NCI-H1092 treated with DMSO at 0.1 percent for 48 hours (cell line): ENCODE results near the gene ECSIT.

Experiments used
- DNase-seq: peaks from one replicate; lab custom pipeline; 2025; lab: John Stamatoyannopoulos, UW

The ECSIT gene

GRCh38 chr19:11550265-11550664, 21.3 kb upstream of the ECSIT start:
- no peak for DNase-seq

- DNase-seq: no peak
Observed at GRCh38 chr19:11549386-11549953, 20.5 kb upstream of the ECSIT start.

GRCh38 chr19:11547929-11548700, 19.2 kb upstream of the ECSIT start:
- no peak for DNase-seq

- DNase-seq: no peak
Observed at GRCh38 chr19:11541238-11541637, 12.3 kb upstream of the ECSIT start.

DNA sequence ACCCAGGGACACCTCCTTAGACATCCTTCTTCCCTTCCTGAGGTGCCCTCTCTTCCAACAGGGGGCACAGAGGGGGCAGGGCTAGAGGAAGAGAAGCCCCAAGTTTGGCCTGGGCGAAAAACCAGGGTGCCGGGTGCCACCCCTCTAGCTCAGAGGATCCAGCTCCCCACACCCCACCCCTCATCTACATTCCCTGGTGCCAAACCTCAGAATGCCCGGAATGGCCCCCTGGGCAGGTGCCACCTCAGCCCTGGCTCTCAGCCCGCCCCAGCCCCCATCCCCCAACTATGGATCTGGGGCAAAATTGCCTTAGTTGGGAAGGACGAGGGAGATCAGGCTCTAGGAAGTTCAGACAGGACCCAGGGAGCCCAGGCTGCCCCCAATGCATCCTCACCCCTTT, 11.7 kb upstream of the ECSIT start:
- DNase-seq: no peak

GRCh38 chr19:11539495-11540365, 10.8 kb upstream of the ECSIT start:
- DNase-seq: no peak

GRCh38 chr19:11538232-11539036, 9.5 kb upstream of the ECSIT start, which contains the start of gene CNN1:
Gene CNN1, plus strand, starts transcription at chr19:11538851. Its CDS starts 77 bp downstream, at chr19:11538928.
- DNase-seq: no peak

DNA sequence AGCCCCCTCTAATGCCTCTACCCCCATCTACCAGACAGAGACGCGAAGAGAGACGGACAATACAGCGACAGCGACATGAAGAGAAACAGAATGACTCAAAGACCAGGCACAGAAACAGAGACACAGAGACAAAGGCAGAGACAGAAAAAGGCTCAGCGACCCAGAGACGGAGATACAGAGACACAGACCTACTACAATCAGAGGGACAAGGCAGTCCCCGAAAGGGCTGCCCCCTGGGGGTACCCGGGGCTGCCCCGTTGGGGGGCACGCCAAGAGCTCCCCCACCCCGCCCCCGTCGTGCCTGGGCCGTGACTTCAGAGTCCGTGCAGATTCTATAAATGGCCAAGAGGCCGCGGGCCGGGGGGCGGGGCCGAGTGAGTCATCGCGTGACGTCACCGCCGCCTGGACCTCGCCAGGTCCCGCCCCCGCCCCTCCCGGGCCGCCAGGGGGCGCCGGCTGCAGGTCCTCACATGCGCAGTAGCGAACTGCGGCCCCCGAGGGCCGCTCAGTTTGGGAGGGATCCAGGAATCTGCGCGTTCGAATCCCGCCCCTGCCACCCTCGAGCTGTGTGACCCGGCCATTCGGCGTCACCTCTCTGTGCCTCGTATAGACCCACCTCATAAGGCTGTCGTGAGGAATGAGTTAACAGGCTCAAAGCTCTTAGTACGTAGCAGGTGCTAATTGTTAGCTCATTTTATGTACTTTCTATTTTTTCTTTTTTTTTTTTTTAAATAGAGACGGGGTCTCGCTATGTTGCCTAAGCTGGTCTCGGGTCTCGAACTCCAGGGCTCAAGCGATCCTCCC, 7.1 kb upstream of the ECSIT start:
- DNase-seq: peak; percentile 66

DNA sequence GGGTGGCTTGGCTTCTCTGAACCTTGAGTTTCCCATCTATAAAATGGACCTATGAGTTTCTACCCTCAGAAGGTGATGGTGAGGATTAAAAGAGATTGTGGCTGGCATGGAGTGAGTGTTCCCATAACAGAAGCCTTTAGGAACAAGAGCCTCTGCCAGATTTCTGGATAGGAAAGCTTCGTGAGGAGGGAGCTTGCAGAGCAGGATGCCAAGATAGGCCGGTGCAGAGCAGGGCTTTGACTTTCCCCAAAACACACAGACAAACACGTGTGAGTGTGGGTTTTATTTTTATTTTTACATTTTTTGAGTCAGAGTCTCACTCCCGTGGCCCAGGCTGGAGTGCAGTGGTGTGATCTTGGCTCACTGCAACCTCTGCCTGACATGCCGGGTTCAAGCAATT, 6.0 kb upstream of the ECSIT start:
- no peak for DNase-seq

GRCh38 chr19:11534538-11534937, 5.6 kb upstream of the ECSIT start:
- no peak for DNase-seq

DNA sequence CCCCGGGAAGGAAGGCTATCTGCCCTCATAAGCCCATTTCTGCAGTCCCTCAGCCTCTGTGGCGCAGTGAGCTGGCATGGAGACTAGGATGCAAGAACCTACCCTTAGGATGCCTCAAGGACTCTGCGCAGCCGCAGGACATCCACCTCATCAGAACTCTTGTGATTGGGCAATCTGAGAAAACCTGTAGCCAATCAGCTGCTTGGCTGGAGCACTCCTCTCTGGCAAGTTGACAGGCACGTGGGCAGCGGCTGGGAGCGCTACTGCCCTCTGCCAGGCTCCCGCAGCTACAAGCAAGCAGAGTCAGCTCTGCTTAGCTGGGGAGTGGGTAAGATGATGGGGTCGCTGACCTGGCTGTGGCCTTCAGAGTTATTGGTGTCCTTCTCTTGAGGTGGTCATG, 1.5 kb upstream of the ECSIT start:
- DNase-seq: peak; percentile 94

- DNase-seq: no peak
Observed at GRCh38 chr19:11519138-11519537, 9.8 kb downstream of the ECSIT start.

GRCh38 chr19:11513946-11514345, 15.0 kb downstream of the ECSIT start:
- no peak for DNase-seq

DNA sequence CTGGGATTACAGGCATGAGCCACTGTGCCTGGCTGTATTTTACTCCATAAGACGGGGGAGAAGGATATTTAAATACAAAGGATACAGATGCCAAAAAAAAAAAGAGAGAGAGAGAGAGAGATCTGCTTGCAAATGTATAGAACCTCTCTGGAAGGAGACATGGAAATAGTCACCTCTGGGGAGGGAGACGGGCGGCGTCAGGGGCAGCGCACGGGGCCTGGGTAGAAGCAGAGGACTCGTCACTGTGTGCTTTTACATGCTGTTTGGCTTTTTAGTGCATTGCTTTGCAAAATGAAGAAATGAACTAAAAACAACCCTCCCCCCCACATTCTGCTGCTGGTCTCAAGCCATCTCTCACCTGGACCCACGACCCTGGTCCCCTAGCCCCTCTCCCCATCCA, 18.5 kb downstream of the ECSIT start:
- no peak for DNase-seq

- no peak for DNase-seq
Observed at GRCh38 chr19:11507370-11508078, 21.4 kb downstream of the ECSIT start.

GRCh38 chr19:11506967-11507366, 22.0 kb downstream of the ECSIT start:
- no peak for DNase-seq

DNA sequence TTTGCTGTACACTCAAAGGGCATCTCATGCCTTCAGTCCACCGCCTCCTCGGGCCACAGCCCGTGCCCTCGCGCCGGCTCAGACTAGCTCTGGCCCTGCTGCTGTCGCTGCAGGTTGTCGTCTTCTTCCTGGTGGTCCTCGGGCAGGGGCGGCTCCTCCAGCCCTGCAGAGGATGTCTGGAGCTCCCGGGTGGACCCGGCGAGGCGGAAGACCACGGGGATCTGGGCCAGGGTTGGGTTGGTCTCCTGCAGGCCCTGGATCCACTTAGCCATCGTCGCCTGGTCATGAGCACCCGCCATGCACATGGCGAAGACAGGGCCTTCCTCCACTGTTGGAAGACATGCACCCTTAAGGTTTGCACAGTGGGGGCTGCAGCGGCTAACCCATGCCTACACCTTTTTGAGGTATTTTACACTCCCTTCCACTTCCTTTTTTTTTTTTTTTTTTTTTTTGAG, 22.8 kb downstream of the ECSIT start:
- no peak for DNase-seq

- DNase-seq: peak; percentile 96
Observed at GRCh38 chr19:11505504-11506100, 23.3 kb downstream of the ECSIT start, which contains the start of gene ZNF653. Gene ZNF653, minus strand, starts transcription at chr19:11505839. Its CDS starts 53 bp downstream, at chr19:11505786.

GRCh38 chr19:11505032-11505503, 23.9 kb downstream of the ECSIT start:
- peak; percentile 89 for DNase-seq
